GM12878 (cell line): Measurements from ENCODE around the gene GBA2. TPM values are rescaled to one million over a fixed set of nuclear protein-coding genes. Genes with fewer than 3 reads are reported as not detected.

Experiments
- NR2C1 ChIP-seq: fragments of 450-650 bp; IDR thresholded peaks from 2 replicates; pipeline ENCODE4 v1.6.1; 2017; ENCODE audit warnings: antibody characterized with exemption, mild to moderate bottlenecking, moderate library complexity
- PML ChIP-seq: IDR thresholded peaks from 2 replicates; pipeline ENCODE4 v1.6.1; 2012; ENCODE audit warnings: low read length, inconsistent platforms
- RELB ChIP-seq: fragments of 450-650 bp; IDR thresholded peaks from 2 replicates; pipeline ENCODE4 v1.6.1; 2017; ENCODE audit warnings: low read depth, mild to moderate bottlenecking, moderate library complexity
- SMARCA5 ChIP-seq: fragments of 450-650 bp; IDR thresholded peaks from 2 replicates; pipeline ENCODE4 v1.6.1; 2017; ENCODE audit warnings: mild to moderate bottlenecking
- polyA plus RNA-seq, 11 experiments: library from polyadenylated mRNA; depleted of rRNA in 4 of 11; unstranded in 6 of 11; stranded (reverse) in 5 of 11; fragments of >200 nt; fragmentation: Nextera tagmentation in 4 of 11; fragmentation: Illumina TruSeq in 1 of 11; extraction: Ambion mirVana in 4 of 11; extraction: Trizol in 1 of 11; gene quantifications; 1 replicate in 1 of 11; 2 replicates in 10 of 11; pipeline versions ENCODE4 v1.2.1 to v1.2.3, GENCODE V29; 2011 to 2016; ENCODE audit warnings: inconsistent platforms in 2 of 11, missing spikeins in 2 of 11, low read depth in 1 of 11
- total RNA-seq, 4 experiments: library from RNA; depleted of rRNA in 3 of 4; stranded (reverse); fragments of >200 nt in 3 of 4; fragmentation: Illumina TruSeq in 1 of 4; extraction: Trizol in 1 of 4; gene quantifications; 2 replicates each; pipeline versions ENCODE4 v1.2.1 to v1.2.3, GENCODE V29; 2013 to 2021
- TF ChIP-seq, protein P1 (sequence below): fragments of 150-350 bp; IDR thresholded peaks from 2 replicates; pipeline ENCODE4 v1.6.1; 2016; ENCODE audit warnings: low read depth, low read length
- TF ChIP-seq, protein P2 (sequence below): fragments of 450-650 bp; IDR thresholded peaks from 2 replicates; pipeline ENCODE4 v1.6.1; 2017; ENCODE audit warnings: mild to moderate bottlenecking

GBA2 gene
- total and polyA plus RNA-seq, 10 of the 15 experiments (the other 5 are each of a cell fraction or from before 2014, with no cell fraction given), result 15.3 to 45.1 (median 29.1) TPM

- TF ChIP-seq, protein P1, sequence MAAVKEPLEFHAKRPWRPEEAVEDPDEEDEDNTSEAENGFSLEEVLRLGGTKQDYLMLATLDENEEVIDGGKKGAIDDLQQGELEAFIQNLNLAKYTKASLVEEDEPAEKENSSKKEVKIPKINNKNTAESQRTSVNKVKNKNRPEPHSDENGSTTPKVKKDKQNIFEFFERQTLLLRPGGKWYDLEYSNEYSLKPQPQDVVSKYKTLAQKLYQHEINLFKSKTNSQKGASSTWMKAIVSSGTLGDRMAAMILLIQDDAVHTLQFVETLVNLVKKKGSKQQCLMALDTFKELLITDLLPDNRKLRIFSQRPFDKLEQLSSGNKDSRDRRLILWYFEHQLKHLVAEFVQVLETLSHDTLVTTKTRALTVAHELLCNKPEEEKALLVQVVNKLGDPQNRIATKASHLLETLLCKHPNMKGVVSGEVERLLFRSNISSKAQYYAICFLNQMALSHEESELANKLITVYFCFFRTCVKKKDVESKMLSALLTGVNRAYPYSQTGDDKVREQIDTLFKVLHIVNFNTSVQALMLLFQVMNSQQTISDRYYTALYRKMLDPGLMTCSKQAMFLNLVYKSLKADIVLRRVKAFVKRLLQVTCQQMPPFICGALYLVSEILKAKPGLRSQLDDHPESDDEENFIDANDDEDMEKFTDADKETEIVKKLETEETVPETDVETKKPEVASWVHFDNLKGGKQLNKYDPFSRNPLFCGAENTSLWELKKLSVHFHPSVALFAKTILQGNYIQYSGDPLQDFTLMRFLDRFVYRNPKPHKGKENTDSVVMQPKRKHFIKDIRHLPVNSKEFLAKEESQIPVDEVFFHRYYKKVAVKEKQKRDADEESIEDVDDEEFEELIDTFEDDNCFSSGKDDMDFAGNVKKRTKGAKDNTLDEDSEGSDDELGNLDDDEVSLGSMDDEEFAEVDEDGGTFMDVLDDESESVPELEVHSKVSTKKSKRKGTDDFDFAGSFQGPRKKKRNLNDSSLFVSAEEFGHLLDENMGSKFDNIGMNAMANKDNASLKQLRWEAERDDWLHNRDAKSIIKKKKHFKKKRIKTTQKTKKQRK, result no peak
- no peak for TF ChIP-seq PML
- TF ChIP-seq NR2C1, result no peak
- TF ChIP-seq SMARCA5, result no peak
- TF ChIP-seq, protein P2, sequence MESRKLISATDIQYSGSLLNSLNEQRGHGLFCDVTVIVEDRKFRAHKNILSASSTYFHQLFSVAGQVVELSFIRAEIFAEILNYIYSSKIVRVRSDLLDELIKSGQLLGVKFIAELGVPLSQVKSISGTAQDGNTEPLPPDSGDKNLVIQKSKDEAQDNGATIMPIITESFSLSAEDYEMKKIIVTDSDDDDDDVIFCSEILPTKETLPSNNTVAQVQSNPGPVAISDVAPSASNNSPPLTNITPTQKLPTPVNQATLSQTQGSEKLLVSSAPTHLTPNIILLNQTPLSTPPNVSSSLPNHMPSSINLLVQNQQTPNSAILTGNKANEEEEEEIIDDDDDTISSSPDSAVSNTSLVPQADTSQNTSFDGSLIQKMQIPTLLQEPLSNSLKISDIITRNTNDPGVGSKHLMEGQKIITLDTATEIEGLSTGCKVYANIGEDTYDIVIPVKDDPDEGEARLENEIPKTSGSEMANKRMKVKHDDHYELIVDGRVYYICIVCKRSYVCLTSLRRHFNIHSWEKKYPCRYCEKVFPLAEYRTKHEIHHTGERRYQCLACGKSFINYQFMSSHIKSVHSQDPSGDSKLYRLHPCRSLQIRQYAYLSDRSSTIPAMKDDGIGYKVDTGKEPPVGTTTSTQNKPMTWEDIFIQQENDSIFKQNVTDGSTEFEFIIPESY, result no peak
- TF ChIP-seq RELB, result no peak
Observed at GRCh38 chr9:35743452-35743851, 5.6 kb downstream of the GBA2 start (continued).
